HEK293T (cell line): Measurements from ENCODE around the gene TRIP11.

Experiments
- FOXA1 ChIP-seq: fragments of 450-650 bp; IDR thresholded peaks from 2 replicates; pipeline ENCODE4 v1.6.1; 2016; ENCODE audit warnings: mild to moderate bottlenecking
- NFRKB ChIP-seq: fragments of 450-650 bp; IDR thresholded peaks from 2 replicates; pipeline ENCODE4 v1.6.1; 2016; ENCODE audit warnings: mild to moderate bottlenecking, moderate library complexity
- PKNOX1 ChIP-seq: fragments of 450-650 bp; IDR thresholded peaks from 2 replicates; pipeline ENCODE4 v1.6.1; 2016
- SP1 ChIP-seq: fragments of 450-650 bp; IDR thresholded peaks from 2 replicates; pipeline ENCODE4 v1.6.1; 2017

- TF ChIP-seq SP1 (no peak), FOXA1 (no peak), NFRKB (no peak), PKNOX1 (no peak)
These were observed 56.3 kb downstream of the TRIP11 start for GRCh38 chr14:91983588-91983987.
